Liver (tissue), 9 donors: ENCODE measurements around the gene KRT27. TPM values are rescaled to one million over a fixed set of nuclear protein-coding genes. Genes with fewer than 3 reads are reported as not detected.

Source experiments
- DNase-seq: peaks from one replicate; pipeline ENCODE4 v3.0.0-alpha.2; 2017; ENCODE audit warnings: low spot score
- H3K27ac ChIP-seq, 2 donors: one replicate each; pipeline ENCODE4 v1.7.0; 2013; ENCODE audit warnings: inconsistent platforms in 2 of 2, low read length in 2 of 2, control low read depth in 1 of 2, low read depth in 1 of 2, mild to moderate bottlenecking in 1 of 2
- H3K27me3 ChIP-seq, 4 donors: one replicate each; pipeline versions ENCODE4 v1.6.1 to v1.7.0; 2013; ENCODE audit warnings: low read length in 3 of 4, inconsistent platforms in 1 of 4, mild to moderate bottlenecking in 1 of 4, moderate library complexity in 1 of 4; ENCODE audit not compliant: control insufficient read depth in 4 of 4, insufficient read depth in 4 of 4
- H3K36me3 ChIP-seq, 4 donors: one replicate each; pipeline versions ENCODE4 v1.6.1 to v1.7.0; 2013; ENCODE audit warnings: low read length in 3 of 4, mild to moderate bottlenecking in 3 of 4, low read depth in 1 of 4, moderate library complexity in 1 of 4; ENCODE audit not compliant: control insufficient read depth in 4 of 4, insufficient read depth in 3 of 4
- H3K4me1 ChIP-seq, 4 donors: one replicate each; pipeline versions ENCODE4 v1.6.1 to v1.7.0; 2013; ENCODE audit warnings: low read length in 3 of 4, mild to moderate bottlenecking in 3 of 4, moderate library complexity in 1 of 4; ENCODE audit not compliant: control insufficient read depth in 4 of 4, insufficient read depth in 4 of 4
- H3K4me3 ChIP-seq, 3 donors: one replicate each; pipeline versions ENCODE4 v1.6.1 to v1.7.0; 2013; ENCODE audit warnings: low read length in 3 of 3, control low read depth in 1 of 3, low read depth in 1 of 3, mild to moderate bottlenecking in 1 of 3
- H3K9ac ChIP-seq, 2 donors: one replicate each; pipeline ENCODE4 v1.7.0; 2013; ENCODE audit warnings: low read length in 2 of 2, mild to moderate bottlenecking in 2 of 2, moderate library complexity in 2 of 2, control low read depth in 1 of 2, low read depth in 1 of 2
- H3K9me3 ChIP-seq, 4 donors: one replicate each; pipeline versions ENCODE4 v1.6.1 to v1.7.0; 2013; ENCODE audit warnings: low read length in 3 of 4; ENCODE audit not compliant: control insufficient read depth in 4 of 4
- CTCF ChIP-seq: fragments of 150-350 bp; IDR thresholded peaks from 2 replicates; pipeline ENCODE4 v1.5.1; 2017; ENCODE audit warnings: improper control_type of control experiment, low read depth, low read length; ENCODE audit not compliant: missing input control
- EGR1 ChIP-seq, 2 donors: IDR thresholded peaks; 2 replicates each; pipeline ENCODE4 v1.6.1; 2016 to 2018; ENCODE audit warnings: antibody characterized with exemption in 2 of 2, low read depth in 2 of 2
- FOXA2 ChIP-seq: IDR thresholded peaks from 2 replicates; pipeline ENCODE4 v1.6.1; 2016; ENCODE audit warnings: antibody characterized with exemption
- GABPA ChIP-seq, 2 donors: IDR thresholded peaks in 1 of 2; conservative IDR thresholded peaks in 1 of 2; 2 replicates each; pipeline ENCODE4 v1.6.1; 2016; ENCODE audit warnings: antibody characterized with exemption in 2 of 2, mild to moderate bottlenecking in 1 of 2, moderate library complexity in 1 of 2
- HNF4A ChIP-seq, 2 donors: conservative IDR thresholded peaks; 2 replicates each; pipeline ENCODE4 v1.6.1; 2016; ENCODE audit warnings: antibody characterized with exemption in 2 of 2, mild to moderate bottlenecking in 2 of 2
- JUND ChIP-seq, 2 donors: IDR thresholded peaks; 2 replicates each; pipeline ENCODE4 v1.6.1; 2016; ENCODE audit warnings: antibody characterized with exemption in 2 of 2
- RAD21 ChIP-seq, 2 donors: IDR thresholded peaks; 2 replicates each; pipeline ENCODE4 v1.6.1; 2016; ENCODE audit warnings: antibody characterized with exemption in 2 of 2, mild to moderate bottlenecking in 2 of 2
- RXRA ChIP-seq, 2 donors: IDR thresholded peaks; 2 replicates each; pipeline ENCODE4 v1.6.1; 2017 to 2018; ENCODE audit warnings: antibody characterized with exemption in 2 of 2, mild to moderate bottlenecking in 1 of 2
- SP1 ChIP-seq: IDR thresholded peaks from 2 replicates; pipeline ENCODE4 v1.6.1; 2018; ENCODE audit warnings: antibody characterized with exemption, mild to moderate bottlenecking
- TAF1 ChIP-seq: conservative IDR thresholded peaks from 2 replicates; pipeline ENCODE4 v1.6.1; 2016; ENCODE audit warnings: antibody characterized with exemption, mild to moderate bottlenecking
- WGBS: extraction: QIAGEN DNeasy Blood & Tissue Kit; methylation state at CpG from one replicate; pipeline ENCODE4 v1.1.7; 2013; 5-methylcytosine and 5-hydroxymethylcytosine counted together
- polyA plus RNA-seq, 2 donors: library from polyadenylated mRNA; stranded (reverse) in 1 of 2; unstranded in 1 of 2; fragments of 200-250 nt in 1 of 2; fragments of >200 nt in 1 of 2; fragmentation: Nextera tagmentation in 1 of 2; extraction: Ambion mirVana in 1 of 2; gene quantifications; one replicate each; pipeline versions ENCODE4 v1.2.1 to v1.2.3, GENCODE V29; 2013 to 2015
- total RNA-seq, 2 donors: library from RNA; depleted of rRNA; stranded (reverse); fragments of >200 nt; gene quantifications; one replicate each; pipeline ENCODE4 v1.2.3, GENCODE V29; 2014
- TF ChIP-seq, protein P1 (sequence below): IDR thresholded peaks from 2 replicates; pipeline ENCODE4 v1.6.1; 2016; ENCODE audit warnings: antibody characterized with exemption, mild to moderate bottlenecking
- TF ChIP-seq, protein P2 (sequence below): IDR thresholded peaks from 2 replicates; pipeline ENCODE4 v1.6.1; 2016; ENCODE audit warnings: antibody characterized with exemption
- donor health status: healthy.
- donor health status: healthy.
- donor health status: healthy.
- donor health status: healthy.
- donor health status: healthy.

KRT27 gene
- total and polyA plus RNA-seq, 4 donors, result not detected

DNA sequence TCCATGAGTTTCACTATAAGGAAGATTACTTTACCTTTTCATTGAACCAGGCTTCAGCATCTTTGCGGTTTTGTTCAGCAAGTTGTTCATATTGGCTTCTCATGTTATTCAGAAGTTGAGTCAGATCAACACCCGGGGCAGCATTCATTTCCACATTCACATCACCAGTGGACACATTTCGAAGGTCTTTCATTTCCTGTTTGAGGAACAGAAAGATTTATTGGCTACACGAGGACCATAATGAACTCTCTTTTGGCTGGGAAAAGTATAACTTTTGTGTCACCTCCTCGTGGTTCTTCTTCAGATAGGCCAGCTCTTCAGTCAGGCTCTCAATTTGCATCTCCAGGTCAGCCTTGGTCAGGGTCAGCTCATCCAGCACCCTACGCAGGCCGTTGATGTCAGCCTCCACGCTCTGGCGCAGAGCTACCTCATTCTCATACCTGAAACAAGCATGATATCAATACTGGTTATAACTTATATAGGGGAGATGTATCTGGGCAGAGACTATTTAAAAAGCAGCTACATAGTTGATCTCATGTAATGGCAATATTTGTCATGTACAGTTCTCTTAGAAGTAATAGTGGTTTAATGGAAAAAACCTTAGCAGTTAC, 38.0 kb upstream of the KRT27 start:
- H3K4me3 ChIP-seq, result no peak overlapping the region
- H3K27ac ChIP-seq, result no peak overlapping the region
- H3K36me3 ChIP-seq, result peaks cover 0 to 3% (median 1%) of the 10 kb centered on the region in 4 donors
- H3K9me3 ChIP-seq, result no peaks in the 10 kb centered on the region
- no peaks in the 10 kb centered on the region for H3K27me3 ChIP-seq
- TF ChIP-seq TAF1 (no peak), CTCF (no peak), GABPA (IDR thresholded peaks at IDR 0.05 in 1 of 2, conservative IDR thresholded peaks at IDR 0.05 in 1 of 2) (no peak), JUND (IDR thresholded peaks at IDR 0.05) (no peak), HNF4A (conservative IDR thresholded peaks at IDR 0.05) (no peak)
- TF ChIP-seq, protein P1, sequence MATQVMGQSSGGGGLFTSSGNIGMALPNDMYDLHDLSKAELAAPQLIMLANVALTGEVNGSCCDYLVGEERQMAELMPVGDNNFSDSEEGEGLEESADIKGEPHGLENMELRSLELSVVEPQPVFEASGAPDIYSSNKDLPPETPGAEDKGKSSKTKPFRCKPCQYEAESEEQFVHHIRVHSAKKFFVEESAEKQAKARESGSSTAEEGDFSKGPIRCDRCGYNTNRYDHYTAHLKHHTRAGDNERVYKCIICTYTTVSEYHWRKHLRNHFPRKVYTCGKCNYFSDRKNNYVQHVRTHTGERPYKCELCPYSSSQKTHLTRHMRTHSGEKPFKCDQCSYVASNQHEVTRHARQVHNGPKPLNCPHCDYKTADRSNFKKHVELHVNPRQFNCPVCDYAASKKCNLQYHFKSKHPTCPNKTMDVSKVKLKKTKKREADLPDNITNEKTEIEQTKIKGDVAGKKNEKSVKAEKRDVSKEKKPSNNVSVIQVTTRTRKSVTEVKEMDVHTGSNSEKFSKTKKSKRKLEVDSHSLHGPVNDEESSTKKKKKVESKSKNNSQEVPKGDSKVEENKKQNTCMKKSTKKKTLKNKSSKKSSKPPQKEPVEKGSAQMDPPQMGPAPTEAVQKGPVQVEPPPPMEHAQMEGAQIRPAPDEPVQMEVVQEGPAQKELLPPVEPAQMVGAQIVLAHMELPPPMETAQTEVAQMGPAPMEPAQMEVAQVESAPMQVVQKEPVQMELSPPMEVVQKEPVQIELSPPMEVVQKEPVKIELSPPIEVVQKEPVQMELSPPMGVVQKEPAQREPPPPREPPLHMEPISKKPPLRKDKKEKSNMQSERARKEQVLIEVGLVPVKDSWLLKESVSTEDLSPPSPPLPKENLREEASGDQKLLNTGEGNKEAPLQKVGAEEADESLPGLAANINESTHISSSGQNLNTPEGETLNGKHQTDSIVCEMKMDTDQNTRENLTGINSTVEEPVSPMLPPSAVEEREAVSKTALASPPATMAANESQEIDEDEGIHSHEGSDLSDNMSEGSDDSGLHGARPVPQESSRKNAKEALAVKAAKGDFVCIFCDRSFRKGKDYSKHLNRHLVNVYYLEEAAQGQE, result no peak
- TF ChIP-seq, protein P2, sequence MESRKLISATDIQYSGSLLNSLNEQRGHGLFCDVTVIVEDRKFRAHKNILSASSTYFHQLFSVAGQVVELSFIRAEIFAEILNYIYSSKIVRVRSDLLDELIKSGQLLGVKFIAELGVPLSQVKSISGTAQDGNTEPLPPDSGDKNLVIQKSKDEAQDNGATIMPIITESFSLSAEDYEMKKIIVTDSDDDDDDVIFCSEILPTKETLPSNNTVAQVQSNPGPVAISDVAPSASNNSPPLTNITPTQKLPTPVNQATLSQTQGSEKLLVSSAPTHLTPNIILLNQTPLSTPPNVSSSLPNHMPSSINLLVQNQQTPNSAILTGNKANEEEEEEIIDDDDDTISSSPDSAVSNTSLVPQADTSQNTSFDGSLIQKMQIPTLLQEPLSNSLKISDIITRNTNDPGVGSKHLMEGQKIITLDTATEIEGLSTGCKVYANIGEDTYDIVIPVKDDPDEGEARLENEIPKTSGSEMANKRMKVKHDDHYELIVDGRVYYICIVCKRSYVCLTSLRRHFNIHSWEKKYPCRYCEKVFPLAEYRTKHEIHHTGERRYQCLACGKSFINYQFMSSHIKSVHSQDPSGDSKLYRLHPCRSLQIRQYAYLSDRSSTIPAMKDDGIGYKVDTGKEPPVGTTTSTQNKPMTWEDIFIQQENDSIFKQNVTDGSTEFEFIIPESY, result no peak
- no peak overlapping the region for H3K9ac ChIP-seq
- H3K4me1 ChIP-seq, result peaks cover 0 to 11% (median 8%) of the 10 kb centered on the region in 4 donors
- DNase-seq, result no peak
- WGBS, result 89% methylated on average over 9 of the region's 9 CpGs

- H3K27ac ChIP-seq, result peak overlapping the region; percentile 48 to 93
- H3K4me3 ChIP-seq, result peak overlapping the region; percentile 87 to 97 (median 93)
- 37% methylated on average over 9 of the region's 9 CpGs for WGBS
- no peaks in the 10 kb centered on the region for H3K9me3 ChIP-seq
- peaks cover 0 to 3% (median 1%) of the 10 kb centered on the region in 4 donors for H3K36me3 ChIP-seq
- peak overlapping the region; percentile 63 to 87 for H3K9ac ChIP-seq
- no peaks in the 10 kb centered on the region for H3K27me3 ChIP-seq
- no peak for DNase-seq
- H3K4me1 ChIP-seq, result peaks cover 0 to 11% (median 8%) of the 10 kb centered on the region in 4 donors
- no peak for TF ChIP-seq HNF4A (conservative IDR thresholded peaks at IDR 0.05)
- TF ChIP-seq FOXA2, result no peak
- no peak for TF ChIP-seq SP1
- TF ChIP-seq, protein P1, result no peak
- no peak for TF ChIP-seq EGR1 (IDR thresholded peaks at IDR 0.05; ENCODE audit: low read depth in 2 of 2)
- TF ChIP-seq CTCF, result no peak
- no peak for TF ChIP-seq TAF1
- TF ChIP-seq, protein P2, result no peak
- TF ChIP-seq JUND (IDR thresholded peaks at IDR 0.05), result no peak
- TF ChIP-seq RXRA (IDR thresholded peaks at IDR 0.05), result no peak
- no peak for TF ChIP-seq RAD21 (IDR thresholded peaks at IDR 0.05)
Observed at GRCh38 chr17:40819528-40820125, 37.3 kb upstream of the KRT27 start.
